Neural cell (in vitro differentiated cells): Measurements from ENCODE around the gene NPFF.

Experiments
- EP300 ChIP-seq: fragments of 450-650 bp; conservative IDR thresholded peaks from 2 replicates; pipeline ENCODE4 v1.6.1; 2014; ENCODE audit warnings: antibody characterized with exemption, mild to moderate bottlenecking, moderate library complexity; ENCODE audit not compliant: poor library complexity, severe bottlenecking
- EZH2 ChIP-seq: fragments of 200-600, 300-800 bp; shearing (Covaris generic), sonication (generic); IDR thresholded peaks from 2 replicates; pipeline ENCODE4 v1.6.1; 2014; ENCODE audit warnings: antibody characterized with exemption, low read length, borderline replicate concordance, mild to moderate bottlenecking; ENCODE audit not compliant: insufficient read depth, poor library complexity, severe bottlenecking
- MXI1 ChIP-seq: fragments of 450-650 bp; conservative IDR thresholded peaks from 2 replicates; pipeline ENCODE4 v1.6.1; 2014; ENCODE audit warnings: antibody characterized with exemption, mild to moderate bottlenecking; ENCODE audit not compliant: poor library complexity, severe bottlenecking
- POLR2AphosphoS5 ChIP-seq: IDR thresholded peaks from 2 replicates; pipeline ENCODE4 v1.6.1; 2012
- RAD21 ChIP-seq: fragments of 450-650 bp; conservative IDR thresholded peaks from 2 replicates; pipeline ENCODE4 v1.6.1; 2014; ENCODE audit warnings: antibody characterized with exemption, mild to moderate bottlenecking, moderate library complexity
- SMC3 ChIP-seq: fragments of 450-650 bp; conservative IDR thresholded peaks from 2 replicates; pipeline ENCODE4 v1.6.1; 2014; ENCODE audit warnings: antibody characterized with exemption, mild to moderate bottlenecking, moderate library complexity; ENCODE audit not compliant: poor library complexity
- TAF1 ChIP-seq: IDR thresholded peaks from 2 replicates; pipeline ENCODE4 v1.6.1; 2012; ENCODE audit warnings: low read depth
- TF ChIP-seq, protein P1 (sequence below): fragments of 450-650 bp; IDR thresholded peaks from 2 replicates; pipeline ENCODE4 v1.5.1; 2014; ENCODE audit warnings: antibody characterized with exemption, mild to moderate bottlenecking, moderate library complexity; ENCODE audit not compliant: poor library complexity, severe bottlenecking
- TF ChIP-seq, protein P2 (sequence below): IDR thresholded peaks from 2 replicates; pipeline ENCODE4 v1.6.1; 2012; ENCODE audit warnings: borderline replicate concordance

DNA sequence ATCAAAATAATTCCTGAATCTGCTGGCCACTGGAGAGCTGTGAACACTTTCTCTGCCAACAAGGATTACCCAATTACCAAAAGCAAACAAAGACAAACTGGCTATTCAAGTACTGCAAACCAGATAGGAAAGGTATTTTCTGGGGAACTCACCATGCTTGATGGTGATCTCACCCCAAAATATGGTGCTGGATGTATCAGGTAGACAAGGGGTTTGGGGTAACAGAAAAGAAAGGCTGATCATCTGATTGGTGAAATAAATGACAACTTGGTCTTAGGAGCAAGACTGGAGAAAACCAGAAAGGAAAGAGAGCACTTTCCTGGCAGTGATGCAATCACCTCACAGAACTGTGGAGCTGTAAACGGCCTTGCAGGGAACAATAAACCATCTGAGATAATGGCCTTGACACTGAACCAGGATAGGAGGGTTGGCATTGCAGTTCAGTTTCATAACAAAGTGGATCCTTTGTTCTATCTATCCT is 31.0 kb upstream of the NPFF start:
- TF ChIP-seq, protein P1, sequence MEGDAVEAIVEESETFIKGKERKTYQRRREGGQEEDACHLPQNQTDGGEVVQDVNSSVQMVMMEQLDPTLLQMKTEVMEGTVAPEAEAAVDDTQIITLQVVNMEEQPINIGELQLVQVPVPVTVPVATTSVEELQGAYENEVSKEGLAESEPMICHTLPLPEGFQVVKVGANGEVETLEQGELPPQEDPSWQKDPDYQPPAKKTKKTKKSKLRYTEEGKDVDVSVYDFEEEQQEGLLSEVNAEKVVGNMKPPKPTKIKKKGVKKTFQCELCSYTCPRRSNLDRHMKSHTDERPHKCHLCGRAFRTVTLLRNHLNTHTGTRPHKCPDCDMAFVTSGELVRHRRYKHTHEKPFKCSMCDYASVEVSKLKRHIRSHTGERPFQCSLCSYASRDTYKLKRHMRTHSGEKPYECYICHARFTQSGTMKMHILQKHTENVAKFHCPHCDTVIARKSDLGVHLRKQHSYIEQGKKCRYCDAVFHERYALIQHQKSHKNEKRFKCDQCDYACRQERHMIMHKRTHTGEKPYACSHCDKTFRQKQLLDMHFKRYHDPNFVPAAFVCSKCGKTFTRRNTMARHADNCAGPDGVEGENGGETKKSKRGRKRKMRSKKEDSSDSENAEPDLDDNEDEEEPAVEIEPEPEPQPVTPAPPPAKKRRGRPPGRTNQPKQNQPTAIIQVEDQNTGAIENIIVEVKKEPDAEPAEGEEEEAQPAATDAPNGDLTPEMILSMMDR = no peak
- no peak for TF ChIP-seq TAF1
- TF ChIP-seq, protein P2, sequence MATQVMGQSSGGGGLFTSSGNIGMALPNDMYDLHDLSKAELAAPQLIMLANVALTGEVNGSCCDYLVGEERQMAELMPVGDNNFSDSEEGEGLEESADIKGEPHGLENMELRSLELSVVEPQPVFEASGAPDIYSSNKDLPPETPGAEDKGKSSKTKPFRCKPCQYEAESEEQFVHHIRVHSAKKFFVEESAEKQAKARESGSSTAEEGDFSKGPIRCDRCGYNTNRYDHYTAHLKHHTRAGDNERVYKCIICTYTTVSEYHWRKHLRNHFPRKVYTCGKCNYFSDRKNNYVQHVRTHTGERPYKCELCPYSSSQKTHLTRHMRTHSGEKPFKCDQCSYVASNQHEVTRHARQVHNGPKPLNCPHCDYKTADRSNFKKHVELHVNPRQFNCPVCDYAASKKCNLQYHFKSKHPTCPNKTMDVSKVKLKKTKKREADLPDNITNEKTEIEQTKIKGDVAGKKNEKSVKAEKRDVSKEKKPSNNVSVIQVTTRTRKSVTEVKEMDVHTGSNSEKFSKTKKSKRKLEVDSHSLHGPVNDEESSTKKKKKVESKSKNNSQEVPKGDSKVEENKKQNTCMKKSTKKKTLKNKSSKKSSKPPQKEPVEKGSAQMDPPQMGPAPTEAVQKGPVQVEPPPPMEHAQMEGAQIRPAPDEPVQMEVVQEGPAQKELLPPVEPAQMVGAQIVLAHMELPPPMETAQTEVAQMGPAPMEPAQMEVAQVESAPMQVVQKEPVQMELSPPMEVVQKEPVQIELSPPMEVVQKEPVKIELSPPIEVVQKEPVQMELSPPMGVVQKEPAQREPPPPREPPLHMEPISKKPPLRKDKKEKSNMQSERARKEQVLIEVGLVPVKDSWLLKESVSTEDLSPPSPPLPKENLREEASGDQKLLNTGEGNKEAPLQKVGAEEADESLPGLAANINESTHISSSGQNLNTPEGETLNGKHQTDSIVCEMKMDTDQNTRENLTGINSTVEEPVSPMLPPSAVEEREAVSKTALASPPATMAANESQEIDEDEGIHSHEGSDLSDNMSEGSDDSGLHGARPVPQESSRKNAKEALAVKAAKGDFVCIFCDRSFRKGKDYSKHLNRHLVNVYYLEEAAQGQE = no peak
- no peak for TF ChIP-seq EP300
- no peak for TF ChIP-seq EZH2
- no peak for TF ChIP-seq RAD21
- no peak for TF ChIP-seq SMC3
- no peak for TF ChIP-seq POLR2AphosphoS5
- no peak for TF ChIP-seq MXI1
